Measurements from ENCODE around the gene RCAN1.

The RCAN1 gene

DNA sequence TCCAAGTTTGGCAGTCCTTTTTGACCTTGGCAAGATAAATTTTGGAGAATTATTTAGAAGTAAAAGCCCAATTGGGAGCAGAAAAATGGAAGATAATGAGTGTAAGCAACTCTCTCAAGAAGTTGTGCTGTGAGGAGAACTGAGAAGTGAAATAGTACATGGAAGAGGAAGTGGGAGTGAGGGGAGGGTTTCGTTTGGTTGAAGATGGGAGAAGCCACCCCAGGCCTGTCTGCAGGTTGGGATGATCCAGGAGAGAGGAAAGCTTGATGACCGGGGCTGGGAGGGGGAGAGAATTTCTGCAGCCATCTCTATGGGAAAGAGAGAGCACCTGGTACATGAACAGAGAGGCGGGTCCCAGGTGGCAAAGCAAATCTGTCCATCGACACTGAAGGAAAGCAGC lies 8.6 kb upstream of the RCAN1 start:
- H3K79me2 ChIP-seq (ENCODE audit: low read length), result no peaks in the 10 kb centered on the region
- H3K4me1 ChIP-seq (ENCODE audit: low read length), result peaks cover 12% of the 10 kb centered on the region
- 0 out of 2 replicates have a peak overlapping the region, but pooled peaks have one; percentile 32 for H3K27ac ChIP-seq (ENCODE audit: low read length)
- H4K20me1 ChIP-seq (ENCODE audit: insufficient read depth, low read length), result no peaks in the 10 kb centered on the region
- H3K9me3 ChIP-seq (ENCODE audit: insufficient read depth, low read length), result no peaks in the 10 kb centered on the region
- H3K4me3 ChIP-seq (ENCODE audit: low read length), result 0 out of 2 replicates have a peak overlapping the region, but pooled peaks have one; percentile 15
- 0 out of 2 replicates have a peak, but pooled peaks cover 6% of the 10 kb centered on the region for H3K27me3 ChIP-seq (ENCODE audit: low read depth, low read length)
- H3K36me3 ChIP-seq (replicated peaks; ENCODE audit: low read depth, low read length), result no peaks in the 10 kb centered on the region
- TF ChIP-seq, protein P1, sequence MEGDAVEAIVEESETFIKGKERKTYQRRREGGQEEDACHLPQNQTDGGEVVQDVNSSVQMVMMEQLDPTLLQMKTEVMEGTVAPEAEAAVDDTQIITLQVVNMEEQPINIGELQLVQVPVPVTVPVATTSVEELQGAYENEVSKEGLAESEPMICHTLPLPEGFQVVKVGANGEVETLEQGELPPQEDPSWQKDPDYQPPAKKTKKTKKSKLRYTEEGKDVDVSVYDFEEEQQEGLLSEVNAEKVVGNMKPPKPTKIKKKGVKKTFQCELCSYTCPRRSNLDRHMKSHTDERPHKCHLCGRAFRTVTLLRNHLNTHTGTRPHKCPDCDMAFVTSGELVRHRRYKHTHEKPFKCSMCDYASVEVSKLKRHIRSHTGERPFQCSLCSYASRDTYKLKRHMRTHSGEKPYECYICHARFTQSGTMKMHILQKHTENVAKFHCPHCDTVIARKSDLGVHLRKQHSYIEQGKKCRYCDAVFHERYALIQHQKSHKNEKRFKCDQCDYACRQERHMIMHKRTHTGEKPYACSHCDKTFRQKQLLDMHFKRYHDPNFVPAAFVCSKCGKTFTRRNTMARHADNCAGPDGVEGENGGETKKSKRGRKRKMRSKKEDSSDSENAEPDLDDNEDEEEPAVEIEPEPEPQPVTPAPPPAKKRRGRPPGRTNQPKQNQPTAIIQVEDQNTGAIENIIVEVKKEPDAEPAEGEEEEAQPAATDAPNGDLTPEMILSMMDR (IDR thresholded peaks at IDR 0.05; ENCODE audit: low read depth, low read length), result no peak
- no peak for TF ChIP-seq EZH2phosphoT487 (IDR thresholded peaks at IDR 0.05; ENCODE audit: low read depth)
- no peak overlapping the region for H2AFZ ChIP-seq (ENCODE audit: low read depth, low read length)
- H3K9ac ChIP-seq (ENCODE audit: low read length), result no peak overlapping the region
- peak overlapping the region; percentile 61 for H3K4me2 ChIP-seq (ENCODE audit: low read length)

DNA sequence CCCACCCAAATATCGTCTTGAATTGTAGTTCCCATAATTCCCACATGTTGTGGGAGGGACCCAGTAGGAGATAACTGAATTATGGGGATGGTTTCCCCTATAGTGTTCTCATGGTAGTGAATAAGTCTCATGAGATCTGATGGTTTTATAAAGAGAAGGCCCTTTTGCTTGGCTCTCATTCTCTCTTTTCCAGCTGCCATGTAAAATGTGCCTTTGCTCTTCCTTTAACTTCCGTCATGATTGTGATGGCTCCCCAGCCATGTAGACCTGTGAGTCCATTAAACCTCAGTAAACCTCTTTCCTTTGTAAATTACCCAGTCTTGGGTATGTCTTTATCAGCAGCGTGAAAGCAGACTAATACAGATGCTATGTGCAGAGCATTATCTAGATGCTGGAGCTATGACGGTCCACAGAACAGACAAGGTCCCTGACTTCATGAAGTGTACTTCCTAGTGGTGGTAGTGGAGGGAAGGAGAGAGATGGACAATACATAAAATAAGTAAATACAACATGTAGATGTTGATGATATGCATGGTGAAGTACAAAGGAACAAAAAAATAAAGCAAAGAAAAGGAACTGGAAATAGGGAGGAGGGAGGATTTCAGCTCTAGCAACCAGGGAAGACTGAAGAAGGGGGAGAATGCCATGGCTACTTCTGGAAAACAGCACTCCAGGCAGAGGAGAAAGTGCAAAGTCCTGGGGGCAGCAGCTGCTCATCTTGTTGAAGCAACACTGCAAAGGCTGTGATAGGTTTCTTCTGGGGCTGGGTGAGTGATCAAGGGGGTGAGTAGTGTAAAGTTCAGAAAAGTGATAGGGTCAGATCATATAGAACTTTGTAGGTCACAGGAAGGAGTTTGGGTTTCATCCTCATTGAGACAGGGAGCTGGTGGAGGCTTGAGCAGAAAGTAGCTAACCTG lies 6.8 kb upstream of the RCAN1 start:
- Histone ChIP-seq H3K9ac (ENCODE audit: low read length) (no peak overlapping the region), H3K27me3 (ENCODE audit: low read depth, low read length) (0 out of 2 replicates have a peak, but pooled peaks cover 6% of the 10 kb centered on the region), H3K79me2 (ENCODE audit: low read length) (no peaks in the 10 kb centered on the region), H3K4me2 (ENCODE audit: low read length) (no peak overlapping the region), H3K9me3 (ENCODE audit: insufficient read depth, low read length) (no peaks in the 10 kb centered on the region), H3K4me1 (ENCODE audit: low read length) (peaks cover 12% of the 10 kb centered on the region), H2AFZ (ENCODE audit: low read depth, low read length) (no peak overlapping the region), H4K20me1 (ENCODE audit: insufficient read depth, low read length) (no peaks in the 10 kb centered on the region), H3K36me3 (replicated peaks; ENCODE audit: low read depth, low read length) (no peaks in the 10 kb centered on the region), H3K4me3 (ENCODE audit: low read length) (no peak overlapping the region), H3K27ac (ENCODE audit: low read length) (no peak overlapping the region)
- no peak for TF ChIP-seq EZH2phosphoT487 (IDR thresholded peaks at IDR 0.05; ENCODE audit: low read depth)
- TF ChIP-seq, protein P1 (IDR thresholded peaks at IDR 0.05; ENCODE audit: low read depth, low read length), result no peak

GRCh38 chr21:34619841-34620665 lies 5.1 kb upstream of the RCAN1 start:
- H3K79me2 ChIP-seq (ENCODE audit: low read length), result no peaks in the 10 kb centered on the region
- H3K4me1 ChIP-seq (ENCODE audit: low read length), result peaks cover 12% of the 10 kb centered on the region
- H3K4me2 ChIP-seq (ENCODE audit: low read length), result no peak overlapping the region
- no peak overlapping the region for H3K9ac ChIP-seq (ENCODE audit: low read length)
- no peak overlapping the region for H2AFZ ChIP-seq (ENCODE audit: low read depth, low read length)
- H3K27me3 ChIP-seq (ENCODE audit: low read depth, low read length), result 0 out of 2 replicates have a peak, but pooled peaks cover 4% of the 10 kb centered on the region
- no peak for TF ChIP-seq EZH2phosphoT487 (IDR thresholded peaks at IDR 0.05; ENCODE audit: low read depth)
- TF ChIP-seq, protein P1 (IDR thresholded peaks at IDR 0.05; ENCODE audit: low read depth, low read length), result no peak
- no peaks in the 10 kb centered on the region for H3K36me3 ChIP-seq (replicated peaks; ENCODE audit: low read depth, low read length)
- no peaks in the 10 kb centered on the region for H3K9me3 ChIP-seq (ENCODE audit: insufficient read depth, low read length)
- no peak overlapping the region for H3K4me3 ChIP-seq (ENCODE audit: low read length)
- H4K20me1 ChIP-seq (ENCODE audit: insufficient read depth, low read length), result no peaks in the 10 kb centered on the region
- no peak overlapping the region for H3K27ac ChIP-seq (ENCODE audit: low read length)

DNA sequence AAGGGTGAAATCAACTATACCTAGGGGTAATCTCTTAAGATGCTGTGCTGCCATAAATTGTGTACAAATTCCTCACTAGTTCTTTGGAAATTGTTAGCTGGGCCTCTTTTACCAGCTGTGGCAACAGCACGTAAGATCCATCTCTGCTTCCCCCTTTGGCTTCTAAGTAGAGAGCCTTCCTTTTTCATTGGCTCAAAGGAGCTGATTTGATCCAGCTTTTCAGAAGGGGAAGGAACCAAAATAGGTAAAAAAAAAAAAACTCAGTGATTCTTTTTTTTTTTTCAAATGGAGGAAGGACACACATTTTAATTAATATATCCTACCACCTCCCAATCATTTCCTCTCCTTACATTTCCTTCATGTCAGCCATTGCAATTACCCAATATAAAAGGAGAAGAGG lies 4.0 kb upstream of the RCAN1 start:
- H3K79me2 ChIP-seq (ENCODE audit: low read length), result no peaks in the 10 kb centered on the region
- no peaks in the 10 kb centered on the region for H3K27me3 ChIP-seq (ENCODE audit: low read depth, low read length)
- H4K20me1 ChIP-seq (ENCODE audit: insufficient read depth, low read length), result no peaks in the 10 kb centered on the region
- H3K9ac ChIP-seq (ENCODE audit: low read length), result no peak overlapping the region
- no peak overlapping the region for H3K4me3 ChIP-seq (ENCODE audit: low read length)
- TF ChIP-seq, protein P1 (IDR thresholded peaks at IDR 0.05; ENCODE audit: low read depth, low read length), result no peak
- no peak for TF ChIP-seq EZH2phosphoT487 (IDR thresholded peaks at IDR 0.05; ENCODE audit: low read depth)
- no peak overlapping the region for H3K4me2 ChIP-seq (ENCODE audit: low read length)
- H3K36me3 ChIP-seq (replicated peaks; ENCODE audit: low read depth, low read length), result no peaks in the 10 kb centered on the region
- H3K9me3 ChIP-seq (ENCODE audit: insufficient read depth, low read length), result no peaks in the 10 kb centered on the region
- no peak overlapping the region for H2AFZ ChIP-seq (ENCODE audit: low read depth, low read length)
- H3K4me1 ChIP-seq (ENCODE audit: low read length), result peaks cover 12% of the 10 kb centered on the region
- no peak overlapping the region for H3K27ac ChIP-seq (ENCODE audit: low read length)

All from OCI-LY3 (cell line).